D721Med (cell line): Measurements from ENCODE around the gene TRIAP1.

Experiments
- DNase-seq: peaks from one replicate; pipeline ENCODE4 v3.0.0; 2011; ENCODE audit warnings: low spot score; ENCODE audit not compliant: insufficient read length
- FAIRE-seq: peaks from 2 replicates; lab custom pipeline; 2011; peaks lifted over from hg19 to GRCh38; lab: Jason Lieb, UNC
- TF ChIP-seq, protein P1 (sequence below): IDR thresholded peaks from 2 replicates; pipeline ENCODE4 v1.5.1; 2012; ENCODE audit warnings: mild to moderate bottlenecking, control low read depth; ENCODE audit not compliant: insufficient read depth; ENCODE audit errors: missing control alignments

The TRIAP1 gene

DNA sequence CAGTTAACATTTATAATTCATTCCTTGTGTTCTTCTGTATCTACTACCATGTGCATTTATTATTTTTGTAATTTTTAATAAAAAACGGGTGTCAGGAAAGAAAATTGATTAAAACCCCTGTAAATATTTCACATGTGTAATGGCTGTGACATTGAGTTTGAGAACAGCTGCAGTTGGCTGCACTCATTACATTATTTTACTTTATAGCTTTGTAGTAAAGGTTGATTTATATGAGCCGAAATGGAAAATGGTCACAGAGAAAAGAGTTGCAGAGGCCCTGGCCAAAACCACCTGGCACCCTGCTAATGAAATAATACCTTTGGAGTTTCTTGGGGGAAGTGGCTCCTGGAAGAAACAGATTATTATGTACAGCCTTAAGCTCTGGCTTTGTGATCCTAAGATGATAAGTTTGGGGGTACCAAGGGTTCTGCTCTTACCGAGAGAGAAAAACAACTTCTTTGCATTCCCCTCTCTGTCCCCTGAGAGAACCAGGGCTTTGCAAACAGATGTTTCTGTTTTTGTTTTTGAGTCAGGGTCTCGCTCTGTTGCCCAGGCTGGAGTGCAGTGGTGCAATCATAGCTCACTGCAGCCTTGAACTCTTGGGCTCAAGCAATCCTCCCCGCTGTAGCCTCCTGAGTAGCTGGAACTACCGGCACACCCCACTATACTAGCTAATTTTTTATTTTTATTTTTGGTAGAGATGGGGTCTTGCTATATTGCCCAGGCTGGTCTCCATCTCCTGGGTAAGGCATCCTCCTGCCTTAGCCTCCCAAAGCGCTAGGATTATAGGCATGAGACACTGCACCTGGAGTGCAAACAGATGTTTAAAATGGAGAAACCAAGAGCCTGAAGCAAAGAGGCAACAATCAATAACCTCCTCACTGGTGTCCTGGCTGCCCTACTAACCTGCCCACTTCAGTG, 40.0 kb upstream of the TRIAP1 start:
- TF ChIP-seq, protein P1, sequence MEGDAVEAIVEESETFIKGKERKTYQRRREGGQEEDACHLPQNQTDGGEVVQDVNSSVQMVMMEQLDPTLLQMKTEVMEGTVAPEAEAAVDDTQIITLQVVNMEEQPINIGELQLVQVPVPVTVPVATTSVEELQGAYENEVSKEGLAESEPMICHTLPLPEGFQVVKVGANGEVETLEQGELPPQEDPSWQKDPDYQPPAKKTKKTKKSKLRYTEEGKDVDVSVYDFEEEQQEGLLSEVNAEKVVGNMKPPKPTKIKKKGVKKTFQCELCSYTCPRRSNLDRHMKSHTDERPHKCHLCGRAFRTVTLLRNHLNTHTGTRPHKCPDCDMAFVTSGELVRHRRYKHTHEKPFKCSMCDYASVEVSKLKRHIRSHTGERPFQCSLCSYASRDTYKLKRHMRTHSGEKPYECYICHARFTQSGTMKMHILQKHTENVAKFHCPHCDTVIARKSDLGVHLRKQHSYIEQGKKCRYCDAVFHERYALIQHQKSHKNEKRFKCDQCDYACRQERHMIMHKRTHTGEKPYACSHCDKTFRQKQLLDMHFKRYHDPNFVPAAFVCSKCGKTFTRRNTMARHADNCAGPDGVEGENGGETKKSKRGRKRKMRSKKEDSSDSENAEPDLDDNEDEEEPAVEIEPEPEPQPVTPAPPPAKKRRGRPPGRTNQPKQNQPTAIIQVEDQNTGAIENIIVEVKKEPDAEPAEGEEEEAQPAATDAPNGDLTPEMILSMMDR, result no peak
- no peak for FAIRE-seq
- DNase-seq, result no peak

DNA sequence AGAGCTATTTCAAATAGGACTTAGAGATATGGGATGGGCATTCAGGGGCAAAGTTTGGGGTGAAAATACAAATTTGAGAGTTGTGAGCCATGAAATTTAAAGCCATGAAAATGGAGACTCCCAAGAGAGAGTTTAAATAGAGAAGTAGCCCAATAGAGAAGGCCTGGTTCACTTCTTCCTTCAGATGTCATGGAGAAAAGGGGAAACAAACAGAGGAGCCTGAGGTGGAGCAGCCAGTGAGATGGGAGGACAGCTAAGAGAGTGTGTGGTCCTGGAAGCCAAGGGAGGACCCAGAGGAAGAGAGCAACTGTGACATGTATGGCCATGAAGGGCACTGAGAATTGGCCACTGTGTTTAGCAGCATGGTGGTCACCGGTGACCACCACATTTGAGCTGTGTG, 37.4 kb upstream of the TRIAP1 start:
- DNase-seq, result no peak
- TF ChIP-seq, protein P1, result no peak
- no peak for FAIRE-seq

DNA sequence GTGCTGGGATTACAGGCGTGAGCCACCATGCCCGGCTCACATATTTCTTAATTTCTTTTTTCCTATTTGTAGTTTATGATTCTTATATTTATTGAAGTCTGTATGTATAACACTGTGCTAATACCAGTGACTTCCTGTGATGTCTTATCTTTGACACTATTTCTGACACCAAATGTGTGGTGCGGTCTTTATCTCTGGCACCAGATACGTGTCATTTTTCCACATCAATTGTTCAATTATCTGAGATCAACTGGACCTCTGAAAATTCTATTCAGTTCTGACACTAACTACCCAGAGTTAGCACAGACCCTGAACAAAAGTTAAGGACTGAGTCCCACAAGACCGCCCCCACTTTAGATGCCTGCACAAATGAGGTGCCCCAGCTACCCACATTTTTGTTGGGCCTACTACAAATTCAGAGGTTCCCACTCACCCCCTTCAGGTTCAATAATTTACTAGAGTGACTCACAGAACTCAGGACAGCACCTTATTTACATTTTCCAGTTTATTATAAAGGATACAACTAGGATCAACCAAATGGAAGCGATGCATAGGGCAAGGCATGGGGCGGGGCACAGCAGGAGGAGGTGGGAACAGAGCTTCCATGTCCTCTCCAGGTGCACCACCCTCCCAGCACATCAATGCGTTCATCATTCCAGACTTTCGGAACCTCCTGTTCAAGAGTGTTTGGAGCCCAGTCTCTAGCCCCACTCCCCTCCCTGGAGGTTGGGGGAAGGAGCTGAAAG, 35.0 kb upstream of the TRIAP1 start:
- TF ChIP-seq, protein P1, result no peak
- DNase-seq, result no peak
- FAIRE-seq, result no peak

DNA sequence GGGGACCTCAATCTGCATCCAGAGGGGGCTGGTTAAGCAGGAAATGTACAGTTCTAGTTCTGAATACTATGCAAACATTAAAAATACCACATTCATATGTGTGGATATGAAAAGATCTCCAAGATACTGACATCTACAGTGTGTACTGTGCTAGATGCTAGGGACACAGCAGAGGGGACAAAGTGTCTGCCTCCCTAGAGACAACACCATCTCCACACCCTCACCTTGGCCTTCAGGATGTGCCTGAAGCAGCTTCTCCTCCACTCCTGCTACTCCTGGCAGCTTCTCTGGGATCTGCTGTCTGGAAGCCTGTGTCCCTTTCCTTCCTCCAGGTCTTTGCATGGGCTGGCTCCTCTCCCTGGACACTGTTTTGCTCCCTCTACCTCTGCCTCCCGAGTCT, 34.0 kb upstream of the TRIAP1 start:
- FAIRE-seq (no peak), DNase-seq (no peak)
- TF ChIP-seq, protein P1, result no peak

DNA sequence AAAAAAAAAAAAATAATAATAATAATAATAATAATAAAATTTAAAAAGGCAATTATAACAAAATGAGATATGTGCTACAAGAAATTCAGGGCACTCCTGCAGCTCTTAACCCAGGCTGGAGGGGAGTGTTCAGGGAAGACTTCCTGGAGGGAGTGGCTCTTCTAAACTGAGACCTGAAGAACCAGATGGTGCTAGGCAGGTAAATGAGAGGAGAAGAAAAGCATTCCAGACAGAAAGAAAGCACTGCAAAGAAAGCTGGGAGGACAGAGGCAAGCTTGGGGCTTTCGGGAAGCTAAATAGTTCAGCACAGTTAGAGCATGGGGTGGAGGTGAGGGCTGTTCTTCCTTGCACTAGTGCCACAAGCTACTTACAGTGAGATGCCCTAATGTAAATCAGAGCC, 33.3 kb upstream of the TRIAP1 start:
- FAIRE-seq, result no peak
- TF ChIP-seq, protein P1, result no peak
- DNase-seq, result no peak

DNA sequence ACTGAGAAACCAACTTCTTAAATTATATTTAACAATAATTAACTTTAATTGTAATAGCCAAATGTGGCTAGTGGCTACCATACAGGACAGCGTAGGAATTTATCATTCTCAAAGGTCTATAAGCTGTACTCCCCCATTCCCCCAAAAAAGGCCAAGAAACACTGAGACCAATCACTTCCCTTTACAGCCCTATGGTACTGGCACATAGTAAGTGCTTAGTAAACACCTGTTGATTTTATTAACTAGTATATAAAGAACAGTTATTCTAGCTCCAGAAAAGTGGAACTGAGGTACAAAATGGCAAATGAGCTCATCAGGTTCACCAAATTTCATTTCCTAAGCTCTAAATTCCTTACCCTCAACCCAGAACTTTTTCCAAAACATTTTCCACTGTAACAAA, 29.5 kb upstream of the TRIAP1 start:
- TF ChIP-seq, protein P1, result no peak
- no peak for FAIRE-seq

DNA sequence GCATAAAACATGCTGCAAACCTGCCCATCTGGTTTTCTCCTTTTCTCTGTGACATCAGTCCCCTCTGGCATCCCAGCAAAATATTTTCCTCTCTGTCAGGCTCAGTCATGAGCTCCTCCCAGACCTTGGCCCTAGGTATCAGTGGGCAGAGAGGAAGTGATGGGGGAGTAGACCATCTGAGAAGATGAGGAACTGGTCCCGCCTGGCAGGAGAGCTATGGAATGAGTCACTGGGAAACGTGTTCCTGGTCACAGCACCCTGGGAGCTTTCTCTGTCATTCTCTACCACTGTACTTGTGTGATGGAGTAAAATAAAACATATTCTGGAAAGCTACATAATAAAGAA, 28.4 kb upstream of the TRIAP1 start:
- FAIRE-seq (no peak), DNase-seq (no peak)
- TF ChIP-seq, protein P1, result no peak

More for the DNA sequence above, 29.5 kb upstream of the TRIAP1 start:
- DNase-seq, result no peak
